ENCODE results near the gene LHX3.
"Not testable (repeated sequence)": the region's sequence is repeated elsewhere in the genome, so short reads cannot be mapped to it uniquely, and the experiment has no call there.

Gene LHX3

GRCh38 chr9:136153381-136154065, 51.4 kb downstream of the LHX3 start:
- no peak overlapping the region for H3K27ac Mint-ChIP-seq
- DNase-seq (no peak), ATAC-seq (replicated peaks) (no peak)
- H3K36me3 Mint-ChIP-seq, result no peaks in the 10 kb centered on the region
- no peaks in the 10 kb centered on the region for H3K9me3 Mint-ChIP-seq
- H3K27me3 Mint-ChIP-seq, result peaks cover 22 to 27% of the 10 kb centered on the region in 2 donors
- H3K4me1 Mint-ChIP-seq, result no peaks in the 10 kb centered on the region
- no peak overlapping the region for H3K4me3 Mint-ChIP-seq

DNA sequence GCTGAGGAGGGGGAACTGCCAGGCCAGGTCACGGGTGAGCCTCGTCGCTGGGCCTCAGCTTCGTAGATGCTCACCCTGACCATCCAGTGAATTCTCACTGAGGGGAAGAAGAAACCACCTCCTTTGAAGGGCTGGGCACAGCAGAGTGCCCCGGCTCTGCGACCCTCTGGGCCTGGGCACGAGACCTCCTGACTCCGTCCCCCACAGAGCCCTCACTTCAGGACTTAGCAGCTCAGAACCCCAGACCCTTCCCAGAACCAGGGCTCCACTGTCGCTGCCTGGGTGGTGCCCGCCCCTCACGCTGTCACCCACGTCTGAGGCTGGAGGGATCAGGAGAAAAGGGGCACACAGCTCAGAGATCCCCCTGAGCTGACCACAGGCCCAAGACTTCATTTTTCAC, 52.0 kb downstream of the LHX3 start:
- no peaks in the 10 kb centered on the region for H3K9me3 Mint-ChIP-seq
- H3K4me1 Mint-ChIP-seq, result no peaks in the 10 kb centered on the region
- H3K36me3 Mint-ChIP-seq, result no peaks in the 10 kb centered on the region
- ATAC-seq (replicated peaks) (peak in 1 of 2 donors; percentile 8), DNase-seq (no peak)
- H3K27me3 Mint-ChIP-seq, result peaks cover 25 to 32% of the 10 kb centered on the region in 2 donors
- no peak overlapping the region for H3K27ac Mint-ChIP-seq
- no peak overlapping the region for H3K4me3 Mint-ChIP-seq

DNA sequence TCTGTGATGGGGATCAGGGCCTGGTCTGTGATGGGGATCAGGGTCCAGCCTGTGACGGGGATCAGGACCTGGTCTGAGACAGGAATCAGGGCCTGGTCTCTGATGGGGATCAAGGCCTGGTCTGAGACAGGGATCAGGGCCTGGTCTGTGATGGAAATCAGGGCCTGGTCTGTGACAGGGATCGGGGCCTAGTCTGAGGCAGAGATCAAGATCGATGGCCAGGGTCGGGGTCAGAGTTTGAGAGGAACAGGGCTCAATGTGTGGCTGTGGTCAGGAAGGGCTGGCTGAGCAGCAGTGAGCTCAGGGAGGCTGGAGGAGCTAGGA, 52.4 kb downstream of the LHX3 start:
- H3K9me3 Mint-ChIP-seq, result no peaks in the 10 kb centered on the region
- ATAC-seq (replicated peaks) (peak in 1 of 2 donors; percentile 12), DNase-seq (no peak)
- no peaks in the 10 kb centered on the region for H3K4me1 Mint-ChIP-seq
- no peaks in the 10 kb centered on the region for H3K36me3 Mint-ChIP-seq
- no peak overlapping the region for H3K4me3 Mint-ChIP-seq
- peak overlapping the region; percentile 37 for H3K27ac Mint-ChIP-seq
- H3K27me3 Mint-ChIP-seq, result peaks cover 23 to 34% of the 10 kb centered on the region in 2 donors

DNA sequence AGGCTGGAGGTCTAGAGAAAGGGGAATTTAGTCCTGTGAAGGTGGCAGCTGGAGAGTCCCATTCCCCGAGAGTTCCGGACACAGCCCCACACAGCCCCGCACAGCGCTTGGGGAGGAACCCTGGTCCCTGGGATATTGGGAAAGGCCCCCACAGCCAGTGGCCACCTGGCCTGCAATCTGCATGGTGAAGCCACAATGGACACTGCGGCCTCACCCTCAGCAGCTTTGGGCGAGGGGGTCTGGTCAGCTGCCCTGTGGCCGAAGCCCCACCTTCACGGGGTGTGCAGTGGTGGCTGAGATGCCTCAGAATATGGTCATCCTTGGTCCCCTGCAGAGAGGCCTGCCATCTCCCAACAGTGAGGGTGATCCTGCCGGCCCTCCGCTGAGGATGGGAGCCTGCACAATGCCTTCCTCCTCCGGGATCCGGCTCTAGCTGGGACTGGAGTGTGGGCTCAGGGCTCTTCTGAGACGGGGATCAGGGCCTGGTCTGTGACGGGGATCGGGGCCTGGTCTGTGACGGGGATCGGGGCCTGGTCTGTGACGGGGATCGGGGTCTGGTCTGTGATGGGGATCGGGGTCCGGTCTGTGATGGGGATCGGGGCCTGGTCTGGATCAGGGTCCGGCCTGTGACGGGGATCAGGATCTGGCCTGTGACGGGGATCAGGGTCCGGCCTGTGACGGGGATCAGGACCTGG, 52.9 kb downstream of the LHX3 start:
- Mint-ChIP-seq H3K36me3 (no peaks in the 10 kb centered on the region), H3K27ac (peak overlapping the region; percentile 37), H3K4me1 (no peaks in the 10 kb centered on the region), H3K9me3 (no peaks in the 10 kb centered on the region), H3K27me3 (peaks cover 21 to 34% of the 10 kb centered on the region in 2 donors), H3K4me3 (no peak overlapping the region)
- ATAC-seq (replicated peaks) (no peak), DNase-seq (no peak)

DNA sequence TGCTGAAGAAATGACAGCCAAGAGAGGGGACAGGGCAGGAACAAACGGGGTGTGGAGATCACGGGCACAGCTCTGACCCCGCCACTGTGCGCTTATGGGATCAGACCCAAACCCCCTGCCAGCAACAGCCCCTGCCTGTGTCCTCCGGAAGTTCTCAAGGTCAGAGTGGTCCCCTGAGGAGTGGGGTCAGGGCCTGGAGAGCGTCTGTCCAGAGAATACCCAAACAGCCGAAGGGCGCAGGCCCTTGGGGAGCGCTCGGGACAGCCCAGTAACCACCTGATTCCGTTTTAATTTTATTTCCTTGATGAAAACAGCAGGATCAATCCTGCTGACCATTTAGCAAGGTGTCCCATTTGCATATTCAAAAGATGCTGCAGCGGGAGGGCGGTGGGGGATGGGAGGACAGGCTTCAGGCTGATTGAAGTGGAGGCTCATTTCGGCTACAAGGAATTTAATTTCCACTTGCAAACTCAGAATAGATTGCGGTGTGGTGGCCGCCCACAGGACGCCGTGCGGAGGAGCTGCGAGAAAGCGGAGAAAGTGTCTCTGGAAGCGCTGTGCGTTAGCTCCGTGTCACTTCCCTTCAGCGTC, 53.6 kb downstream of the LHX3 start:
- no peak for ATAC-seq (replicated peaks)
- no peak overlapping the region for H3K27ac Mint-ChIP-seq
- DNase-seq, result no peak
- H3K4me1 Mint-ChIP-seq, result no peaks in the 10 kb centered on the region
- no peaks in the 10 kb centered on the region for H3K36me3 Mint-ChIP-seq
- H3K9me3 Mint-ChIP-seq, result no peaks in the 10 kb centered on the region
- no peak overlapping the region for H3K4me3 Mint-ChIP-seq
- H3K27me3 Mint-ChIP-seq, result peaks cover 23 to 35% of the 10 kb centered on the region in 2 donors

DNA sequence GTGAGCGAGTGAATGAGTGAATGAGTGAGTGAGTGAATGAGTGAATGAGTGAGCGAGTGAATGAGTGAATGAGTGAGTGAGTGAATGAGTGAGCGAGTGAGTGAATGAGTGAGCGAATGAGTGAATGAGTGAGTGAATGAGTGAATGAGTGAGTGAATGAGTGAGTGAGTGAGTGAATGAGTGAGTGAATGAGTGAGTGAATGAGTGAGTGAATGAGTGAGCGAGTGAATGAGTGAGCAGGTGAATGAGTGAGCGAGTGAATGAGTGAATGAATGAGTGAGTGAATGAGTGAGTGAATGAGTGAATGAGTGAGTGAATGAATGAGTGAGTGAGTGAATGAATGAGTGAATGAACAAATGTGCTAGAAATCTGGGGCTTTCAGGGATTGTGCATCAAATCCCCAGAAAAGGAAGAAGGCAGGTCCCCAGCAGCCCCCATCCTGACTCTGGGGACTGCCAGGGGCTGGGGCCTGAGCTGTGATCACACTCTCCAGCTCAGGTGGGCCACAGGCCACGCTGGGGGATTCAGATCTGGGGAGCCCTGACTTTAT, 54.2 kb downstream of the LHX3 start:
- H3K27me3 Mint-ChIP-seq, result peaks cover 28 to 38% of the 10 kb centered on the region in 2 donors
- not testable (repeated sequence) for DNase-seq, H3K27ac Mint-ChIP-seq, H3K9me3 Mint-ChIP-seq, H3K4me1 Mint-ChIP-seq, H3K36me3 Mint-ChIP-seq, H3K4me3 Mint-ChIP-seq
- peak in 1 of 2 donors; percentile 6 for ATAC-seq (replicated peaks)

DNA sequence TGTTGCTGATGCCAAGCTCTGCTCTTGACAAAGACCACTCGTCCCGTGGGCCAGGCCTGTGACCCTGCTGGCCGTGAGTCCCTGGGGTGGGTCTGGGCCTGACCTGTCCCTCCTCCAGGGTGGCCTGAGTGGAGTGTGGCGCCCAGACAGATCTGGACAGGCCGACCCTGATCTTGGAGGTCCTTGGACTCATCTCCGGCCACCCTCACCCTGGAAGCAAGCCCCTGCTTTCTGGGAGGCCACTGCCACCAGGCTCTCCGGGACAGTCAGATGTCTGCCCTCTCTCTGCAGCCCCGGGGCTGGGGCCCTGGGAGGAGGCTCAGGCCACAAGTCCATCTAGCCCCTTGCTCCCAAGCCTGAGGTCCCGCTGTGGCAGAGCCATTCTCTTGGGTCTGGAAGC, 55.1 kb downstream of the LHX3 start:
- ATAC-seq (replicated peaks), result no peak
- DNase-seq, result no peak
- no peaks in the 10 kb centered on the region for H3K9me3 Mint-ChIP-seq
- no peak overlapping the region for H3K27ac Mint-ChIP-seq
- no peaks in the 10 kb centered on the region for H3K36me3 Mint-ChIP-seq
- no peak overlapping the region for H3K4me3 Mint-ChIP-seq
- H3K4me1 Mint-ChIP-seq, result no peaks in the 10 kb centered on the region
- peaks cover 27 to 38% of the 10 kb centered on the region in 2 donors for H3K27me3 Mint-ChIP-seq

DNA sequence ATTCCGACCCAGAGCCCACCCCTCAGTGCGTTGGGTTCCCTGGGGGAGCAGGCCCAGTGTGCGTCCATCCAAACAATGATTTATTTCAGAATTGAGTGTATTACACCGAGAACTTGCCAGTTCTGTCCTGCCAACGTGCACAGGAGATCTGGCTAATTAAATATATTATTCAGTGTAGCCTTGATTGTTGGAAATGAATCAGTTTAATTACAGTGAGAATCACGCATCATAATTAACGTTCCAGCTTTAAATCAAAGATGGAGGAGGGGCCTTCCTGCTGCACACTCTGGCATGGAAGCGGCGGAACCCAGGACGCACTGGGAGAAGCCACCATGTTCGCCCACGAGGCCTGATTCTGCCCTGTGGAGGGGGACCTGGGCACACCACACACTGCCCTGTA, 55.6 kb downstream of the LHX3 start:
- ATAC-seq (replicated peaks), result no peak
- no peak overlapping the region for H3K27ac Mint-ChIP-seq
- H3K36me3 Mint-ChIP-seq, result no peaks in the 10 kb centered on the region
- no peaks in the 10 kb centered on the region for H3K4me1 Mint-ChIP-seq
- H3K27me3 Mint-ChIP-seq, result peaks cover 25 to 40% of the 10 kb centered on the region in 2 donors
- no peaks in the 10 kb centered on the region for H3K9me3 Mint-ChIP-seq
- no peak for DNase-seq
- H3K4me3 Mint-ChIP-seq, result no peak overlapping the region

DNA sequence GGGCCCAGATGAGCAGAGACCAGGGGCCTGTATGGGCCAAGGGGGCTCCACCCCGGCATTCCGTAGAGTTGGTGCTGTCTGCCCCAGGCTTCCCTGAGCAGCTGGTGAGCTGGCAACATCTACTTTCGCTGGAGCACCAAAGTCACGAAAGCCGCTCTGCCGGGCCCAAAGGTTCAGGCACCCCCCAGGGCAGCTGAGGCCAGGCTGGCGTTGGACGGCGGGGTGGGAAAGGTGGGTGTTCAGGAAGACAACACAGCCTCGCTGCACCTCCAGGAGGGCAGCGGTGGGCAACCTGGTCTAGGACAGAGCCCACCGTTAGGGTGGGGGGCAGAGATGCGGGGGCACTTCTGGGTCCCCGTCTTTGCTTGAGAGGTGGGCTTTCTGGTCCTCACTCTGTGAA, 56.2 kb downstream of the LHX3 start:
- ATAC-seq (replicated peaks) (no peak), DNase-seq (no peak)
- H3K27me3 Mint-ChIP-seq, result peaks cover 31 to 46% of the 10 kb centered on the region in 2 donors
- no peaks in the 10 kb centered on the region for H3K4me1 Mint-ChIP-seq
- no peak overlapping the region for H3K27ac Mint-ChIP-seq
- H3K36me3 Mint-ChIP-seq, result no peaks in the 10 kb centered on the region
- no peak overlapping the region for H3K4me3 Mint-ChIP-seq
- H3K9me3 Mint-ChIP-seq, result no peaks in the 10 kb centered on the region

GRCh38 chr9:136147890-136148714, 56.8 kb downstream of the LHX3 start:
- no peaks in the 10 kb centered on the region for H3K4me1 Mint-ChIP-seq
- no peak overlapping the region for H3K27ac Mint-ChIP-seq
- H3K36me3 Mint-ChIP-seq, result no peaks in the 10 kb centered on the region
- H3K9me3 Mint-ChIP-seq, result no peaks in the 10 kb centered on the region
- no peak overlapping the region for H3K4me3 Mint-ChIP-seq
- H3K27me3 Mint-ChIP-seq, result peaks cover 31 to 48% of the 10 kb centered on the region in 2 donors
- no peak for DNase-seq
- ATAC-seq (replicated peaks), result no peak

DNA sequence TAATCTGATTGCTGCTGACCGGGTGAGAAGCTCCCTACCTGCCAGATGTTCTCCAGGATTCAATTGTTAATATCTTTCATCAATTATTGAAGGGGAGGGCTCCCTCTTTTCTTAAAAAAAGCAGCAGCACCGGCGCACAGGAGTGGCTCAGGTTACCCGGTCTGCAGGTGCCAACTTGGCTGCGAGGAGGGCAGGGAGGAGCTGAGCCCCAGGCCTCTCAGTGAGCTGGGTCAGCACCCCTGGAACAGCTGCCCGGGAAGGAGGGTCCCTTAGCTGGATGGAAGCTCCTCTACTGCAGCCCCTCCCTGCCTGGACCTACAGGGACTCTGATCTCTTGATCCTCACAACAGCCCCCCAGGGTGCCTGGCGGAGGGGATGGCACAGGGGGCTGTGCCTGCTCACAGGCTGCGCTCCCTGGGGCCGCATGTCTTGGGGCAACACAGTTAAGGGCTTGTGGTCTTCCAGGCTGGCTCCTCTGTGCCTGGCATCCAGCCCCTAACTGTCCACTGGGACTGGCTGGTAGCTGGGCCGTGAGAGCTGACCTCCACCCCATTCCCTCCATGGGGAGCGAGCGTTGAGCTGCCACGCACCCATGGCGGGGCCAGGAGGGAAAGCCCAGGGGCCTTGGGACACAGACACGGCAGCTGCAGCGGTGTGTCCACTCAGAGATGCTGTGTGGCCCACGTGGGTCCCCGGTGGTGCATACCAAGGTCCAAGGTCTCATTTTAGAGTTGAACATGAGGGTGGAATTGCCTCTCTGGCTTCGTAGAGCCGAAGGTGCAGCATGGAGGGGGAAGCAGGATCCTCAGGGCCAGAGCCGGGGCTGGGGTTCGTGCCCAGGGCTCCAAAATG, 57.7 kb downstream of the LHX3 start:
- H3K36me3 Mint-ChIP-seq, result no peaks in the 10 kb centered on the region
- H3K4me1 Mint-ChIP-seq, result no peaks in the 10 kb centered on the region
- no peaks in the 10 kb centered on the region for H3K9me3 Mint-ChIP-seq
- H3K27me3 Mint-ChIP-seq, result peaks cover 31 to 55% of the 10 kb centered on the region in 2 donors
- no peak for DNase-seq
- H3K4me3 Mint-ChIP-seq, result no peak overlapping the region
- H3K27ac Mint-ChIP-seq, result no peak overlapping the region
- no peak for ATAC-seq (replicated peaks)

Measured in stimulated activated naive B cell treated with anti-CD40 and anti-IgM and Interleukin-4, amounts not matched to agents 10 μg/mL and 1 μg/mL and 100 μg/mL, for 72 hours (primary cell).